GM12873 (cell line): ENCODE measurements around the gene MGAT3.

Experiments
- CTCF ChIP-seq: IDR thresholded peaks from 2 replicates; pipeline ENCODE4 v1.5.1; 2012; ENCODE audit warnings: low read depth, mild to moderate bottlenecking, moderate library complexity, low read length, control low read depth; ENCODE audit not compliant: insufficient read depth; ENCODE audit errors: missing control alignments

The MGAT3 gene

GRCh38 chr22:39446239-39446721, 10.5 kb upstream of the MGAT3 start:
- TF ChIP-seq CTCF: no peak

GRCh38 chr22:39448205-39449054, 8.4 kb upstream of the MGAT3 start:
- no peak for TF ChIP-seq CTCF

- TF ChIP-seq CTCF: no peak
These were observed 7.1 kb upstream of the MGAT3 start for GRCh38 chr22:39449708-39450107.

GRCh38 chr22:39450258-39450955, 6.4 kb upstream of the MGAT3 start:
- no peak for TF ChIP-seq CTCF

- TF ChIP-seq CTCF: no peak
These were observed 4.1 kb upstream of the MGAT3 start for GRCh38 chr22:39452740-39453040.

GRCh38 chr22:39453765-39454378, 2.9 kb upstream of the MGAT3 start:
- no peak for TF ChIP-seq CTCF

GRCh38 chr22:39454385-39454871, 2.4 kb upstream of the MGAT3 start:
- no peak for TF ChIP-seq CTCF
